Activated naive CD8-positive, alpha-beta T cell treated with anti-CD3 and anti-CD28 coated beads, Interleukin-2, amount 50 U/mL, for 24 hours (primary cell): Measurements from ENCODE around the gene FAM180B.
"Not testable (repeated sequence)": the region's sequence is repeated elsewhere in the genome, so short reads cannot be mapped to it uniquely, and the experiment has no call there.

Source experiments
- ATAC-seq: fragments of 150-1000 bp; cut with Tn5 transposase; one replicate; pipeline ENCODE4 v1.10.0; 2021
- DNase-seq: peaks from one replicate; pipeline ENCODE4 v3.0.0; 2021
- H3K27ac Mint-ChIP-seq: one replicate; pipeline ENCODE4 v1.8.0; 2021; ENCODE audit warnings: mild to moderate bottlenecking, mixed read lengths
- H3K27me3 Mint-ChIP-seq: one replicate; pipeline ENCODE4 v1.8.0; 2021; ENCODE audit warnings: mixed read lengths
- H3K36me3 Mint-ChIP-seq: one replicate; pipeline ENCODE4 v1.8.0; 2021; ENCODE audit warnings: low read depth, mixed read lengths
- H3K4me1 Mint-ChIP-seq: one replicate; pipeline ENCODE4 v1.8.0; 2021; ENCODE audit warnings: mixed read lengths
- H3K4me3 Mint-ChIP-seq: one replicate; pipeline ENCODE4 v1.8.0; 2021; ENCODE audit warnings: mild to moderate bottlenecking, moderate library complexity, mixed read lengths
- H3K9me3 Mint-ChIP-seq: one replicate; pipeline ENCODE4 v1.8.0; 2021; ENCODE audit warnings: mixed read lengths

Gene FAM180B

GRCh38 chr11:47558695-47559094 is 27.8 kb upstream of the FAM180B start:
- no peak for ATAC-seq
- Mint-ChIP-seq H3K36me3 (no peaks in the 10 kb centered on the region), H3K4me1 (peaks cover 17% of the 10 kb centered on the region), H3K27ac (no peak overlapping the region), H3K27me3 (no peaks in the 10 kb centered on the region), H3K4me3 (no peak overlapping the region), H3K9me3 (no peaks in the 10 kb centered on the region)
- DNase-seq: no peak

GRCh38 chr11:47560426-47560825 is 26.1 kb upstream of the FAM180B start:
- H3K4me1 Mint-ChIP-seq: peaks cover 19% of the 10 kb centered on the region
- DNase-seq (no peak), ATAC-seq (no peak)
- H3K27ac Mint-ChIP-seq: no peak overlapping the region
- H3K27me3 Mint-ChIP-seq: no peaks in the 10 kb centered on the region
- no peak overlapping the region for H3K4me3 Mint-ChIP-seq
- H3K9me3 Mint-ChIP-seq: no peaks in the 10 kb centered on the region
- H3K36me3 Mint-ChIP-seq: no peaks in the 10 kb centered on the region

- DNase-seq, ATAC-seq, H3K27me3 Mint-ChIP-seq, H3K4me3 Mint-ChIP-seq, H3K36me3 Mint-ChIP-seq, H3K9me3 Mint-ChIP-seq, H3K27ac Mint-ChIP-seq: not testable (repeated sequence)
- H3K4me1 Mint-ChIP-seq: peaks cover 31% of the 10 kb centered on the region
Observed at GRCh38 chr11:47562393-47562792, 24.1 kb upstream of the FAM180B start.

- Mint-ChIP-seq H3K27ac (peak overlapping the region; percentile 84), H3K4me1 (peaks cover 31% of the 10 kb centered on the region), H3K4me3 (peak overlapping the region; percentile 85)
- H3K27me3 Mint-ChIP-seq, H3K9me3 Mint-ChIP-seq, H3K36me3 Mint-ChIP-seq, ATAC-seq, DNase-seq: not testable (repeated sequence)
Observed at GRCh38 chr11:47564366-47564765, 22.1 kb upstream of the FAM180B start.

- Mint-ChIP-seq H3K27me3 (no peaks in the 10 kb centered on the region), H3K4me3 (peak overlapping the region; percentile 85), H3K9me3 (no peaks in the 10 kb centered on the region), H3K4me1 (peaks cover 31% of the 10 kb centered on the region), H3K36me3 (peaks cover 11% of the 10 kb centered on the region), H3K27ac (peak overlapping the region; percentile 84)
- ATAC-seq: no peak
- no peak for DNase-seq
Observed at GRCh38 chr11:47564933-47565339, 21.5 kb upstream of the FAM180B start.

GRCh38 chr11:47565340-47566148 is 20.9 kb upstream of the FAM180B start, which contains the start of gene PTPMT1:
TSS of gene PTPMT1 (plus strand) at chr11:47565599. CDS start at chr11:47565623, 24 bp downstream.
- Mint-ChIP-seq H3K36me3 (peaks cover 14% of the 10 kb centered on the region), H3K4me1 (peaks cover 31% of the 10 kb centered on the region), H3K27me3 (no peaks in the 10 kb centered on the region), H3K27ac (peak within 1 kb of the TSS; percentile 84), H3K4me3 (peak within 1 kb of the TSS; percentile 85), H3K9me3 (no peaks in the 10 kb centered on the region)
- DNase-seq (peak; percentile 77), ATAC-seq (peak; percentile 88)

- ATAC-seq (no peak), DNase-seq (no peak)
- Mint-ChIP-seq H3K9me3 (no peaks in the 10 kb centered on the region), H3K27ac (peak overlapping the region; percentile 83), H3K4me1 (peaks cover 31% of the 10 kb centered on the region), H3K4me3 (peak overlapping the region; percentile 85), H3K27me3 (no peaks in the 10 kb centered on the region), H3K36me3 (peaks cover 15% of the 10 kb centered on the region)
Observed at GRCh38 chr11:47566149-47566698, 20.3 kb upstream of the FAM180B start.

GRCh38 chr11:47569646-47570045 is 16.8 kb upstream of the FAM180B start:
- no peaks in the 10 kb centered on the region for H3K9me3 Mint-ChIP-seq
- H3K4me1 Mint-ChIP-seq: peaks cover 17% of the 10 kb centered on the region
- H3K36me3 Mint-ChIP-seq: peaks cover 33% of the 10 kb centered on the region
- H3K27me3 Mint-ChIP-seq: no peaks in the 10 kb centered on the region
- DNase-seq: no peak
- no peak overlapping the region for H3K4me3 Mint-ChIP-seq
- no peak for ATAC-seq
- H3K27ac Mint-ChIP-seq: no peak overlapping the region

GRCh38 chr11:47570651-47571356 is 15.7 kb upstream of the FAM180B start:
- H3K36me3 Mint-ChIP-seq: peaks cover 40% of the 10 kb centered on the region
- H3K27me3 Mint-ChIP-seq: no peaks in the 10 kb centered on the region
- no peaks in the 10 kb centered on the region for H3K9me3 Mint-ChIP-seq
- DNase-seq (no peak), ATAC-seq (no peak)
- no peak overlapping the region for H3K4me3 Mint-ChIP-seq
- no peak overlapping the region for H3K27ac Mint-ChIP-seq
- H3K4me1 Mint-ChIP-seq: peaks cover 14% of the 10 kb centered on the region

- Mint-ChIP-seq H3K27me3 (no peaks in the 10 kb centered on the region), H3K36me3 (peaks cover 43% of the 10 kb centered on the region), H3K4me3 (no peak overlapping the region), H3K9me3 (no peaks in the 10 kb centered on the region), H3K27ac (no peak overlapping the region), H3K4me1 (peaks cover 12% of the 10 kb centered on the region)
- no peak for DNase-seq
- no peak for ATAC-seq
Observed at GRCh38 chr11:47571357-47571729, 15.1 kb upstream of the FAM180B start.

- ATAC-seq: no peak
- Mint-ChIP-seq H3K4me3 (no peak overlapping the region), H3K27me3 (no peaks in the 10 kb centered on the region), H3K4me1 (peaks cover 12% of the 10 kb centered on the region), H3K36me3 (peaks cover 39% of the 10 kb centered on the region), H3K27ac (no peak overlapping the region), H3K9me3 (no peaks in the 10 kb centered on the region)
- no peak for DNase-seq
Observed at GRCh38 chr11:47571895-47572294, 14.6 kb upstream of the FAM180B start.

GRCh38 chr11:47572715-47573255 is 13.7 kb upstream of the FAM180B start:
- Mint-ChIP-seq H3K9me3 (no peaks in the 10 kb centered on the region), H3K4me3 (no peak overlapping the region), H3K4me1 (peaks cover 18% of the 10 kb centered on the region), H3K27ac (peak overlapping the region; percentile 22), H3K36me3 (peaks cover 42% of the 10 kb centered on the region), H3K27me3 (no peaks in the 10 kb centered on the region)
- DNase-seq: no peak
- no peak for ATAC-seq

GRCh38 chr11:47573321-47573720 is 13.2 kb upstream of the FAM180B start:
- Mint-ChIP-seq H3K9me3 (no peaks in the 10 kb centered on the region), H3K27me3 (no peaks in the 10 kb centered on the region), H3K36me3 (peaks cover 42% of the 10 kb centered on the region), H3K4me3 (no peak overlapping the region), H3K27ac (no peak overlapping the region), H3K4me1 (peaks cover 23% of the 10 kb centered on the region)
- ATAC-seq (no peak), DNase-seq (no peak)

GRCh38 chr11:47577460-47578041 is 8.9 kb upstream of the FAM180B start:
- Mint-ChIP-seq H3K9me3 (no peaks in the 10 kb centered on the region), H3K27me3 (peaks cover 2% of the 10 kb centered on the region), H3K36me3 (peaks cover 59% of the 10 kb centered on the region), H3K27ac (peak overlapping the region; percentile 97), H3K4me3 (peak overlapping the region; percentile 99), H3K4me1 (peaks cover 47% of the 10 kb centered on the region)
- DNase-seq (no peak), ATAC-seq (no peak)
